HG03432 (cell line): ENCODE measurements around the gene AIF1L.

Experiments
- ATAC-seq: cut with Tn5 transposase; IDR thresholded peaks from one replicate; pipeline ENCODE4 v1.9.1; 2021; ENCODE audit warnings: mild to moderate bottlenecking, moderate library complexity; ENCODE audit not compliant: unreplicated experiment

AIF1L gene

GRCh38 chr9:131096269-131097125, at the start of gene AIF1L:
TSS of gene AIF1L (plus strand) at chr9:131096531. CDS start at chr9:131096630, 99 bp downstream.
- ATAC-seq: no peak

GRCh38 chr9:131046581-131047202, 49.6 kb upstream of the AIF1L start:
- no peak for ATAC-seq

- no peak for ATAC-seq
Measured at GRCh38 chr9:131048332-131048731, 48.0 kb upstream of the AIF1L start.

GRCh38 chr9:131048820-131049219, 47.5 kb upstream of the AIF1L start:
- ATAC-seq: no peak

- ATAC-seq: no peak
Measured at GRCh38 chr9:131049829-131050715, 46.3 kb upstream of the AIF1L start.

GRCh38 chr9:131050831-131051230, 45.5 kb upstream of the AIF1L start:
- ATAC-seq: no peak

- ATAC-seq: no peak
Measured at GRCh38 chr9:131051592-131052517, 44.5 kb upstream of the AIF1L start.

- no peak for ATAC-seq
Measured at GRCh38 chr9:131053896-131054295, 42.4 kb upstream of the AIF1L start.

GRCh38 chr9:131056781-131057506, 39.4 kb upstream of the AIF1L start:
- ATAC-seq: no peak

- no peak for ATAC-seq
Measured at GRCh38 chr9:131060900-131061630, 35.3 kb upstream of the AIF1L start.

- no peak for ATAC-seq
Measured at GRCh38 chr9:131062969-131063368, 33.4 kb upstream of the AIF1L start.

GRCh38 chr9:131065599-131065998, 30.7 kb upstream of the AIF1L start:
- ATAC-seq: no peak

GRCh38 chr9:131067625-131068024, 28.7 kb upstream of the AIF1L start:
- no peak for ATAC-seq

GRCh38 chr9:131068076-131068816, 28.1 kb upstream of the AIF1L start:
- no peak for ATAC-seq

- no peak for ATAC-seq
Measured at GRCh38 chr9:131069699-131070098, 26.6 kb upstream of the AIF1L start.

GRCh38 chr9:131072107-131072870, 24.0 kb upstream of the AIF1L start:
- no peak for ATAC-seq

- no peak for ATAC-seq
Measured at GRCh38 chr9:131072871-131073237, 23.5 kb upstream of the AIF1L start.
